ENCODE results near the gene HOXD9. TPM values are rescaled to one million over a fixed set of nuclear protein-coding genes. Genes with fewer than 3 reads are reported as not detected.

HOXD9 gene
- total and polyA plus RNA-seq, 2 of the 8 experiments (the other 6 are each of a cell fraction or from before 2014, with no cell fraction given): not detected

GRCh38 chr2:176098366-176099158 is 24.0 kb upstream of the HOXD9 start:
- no peak for FAIRE-seq
- Histone ChIP-seq H2BK12ac (ENCODE audit: low read depth, low read length) (0 out of 2 replicates have a peak overlapping the region, but pooled peaks have one; percentile 60), H2AK5ac (ENCODE audit: low read depth, low read length) (peak overlapping the region; percentile 88; the same call in 1 of the 2 replicates), H2BK20ac (ENCODE audit: low read length) (no peak overlapping the region), H3K4me3 (ENCODE audit: extremely low read depth in 1 of 4, insufficient read depth in 2 of 4, low read depth in 3 of 4, low read length in 4 of 4) (peak overlapping the region; percentile 14 to 54 (median 24); a peak in 5 of 8 replicates), H3K36me3 (ENCODE audit: control insufficient read depth in 2 of 4, insufficient read depth in 4 of 4, low read length in 3 of 4) (no peaks in the 10 kb centered on the region; a peak in 1 of 8 replicates), H3K9ac (replicated peaks in 1 of 4; ENCODE audit: extremely low read depth in 1 of 4, low read depth in 3 of 4, low read length in 3 of 4) (no peak overlapping the region), H3K27me3 (replicated peaks in 1 of 4; ENCODE audit: control insufficient read depth in 3 of 4, extremely low read depth in 1 of 4, insufficient read depth in 3 of 4, low read length in 3 of 4) (peaks cover 79 to 99% (median 94%) of the 10 kb centered on the region in 4 experiments), H2BK120ac (replicated peaks; ENCODE audit: low read depth, low read length) (no peak overlapping the region), H2BK15ac (ENCODE audit: low read length) (peak overlapping the region; percentile 81; the same call in 1 of the 2 replicates), H3K4me2 (ENCODE audit: insufficient read depth in 1 of 2, low read depth in 2 of 2, low read length in 2 of 2) (peak overlapping the region; percentile 14 to 77), H4K20me1 (replicated peaks in 1 of 2; ENCODE audit: control insufficient read depth in 1 of 2, insufficient read depth in 2 of 2, low read length in 2 of 2) (peaks cover 12 to 39% of the 10 kb centered on the region in 2 experiments), H2AFZ (ENCODE audit: low read length) (no peak overlapping the region), H3K4me1 (replicated peaks in 1 of 4; ENCODE audit: control insufficient read depth in 3 of 4, insufficient read depth in 4 of 4, low read length in 3 of 4) (peaks cover 0 to 25% (median 12%) of the 10 kb centered on the region in 4 experiments; a peak in 6 of 7 replicates), H3K4ac (replicated peaks; ENCODE audit: insufficient read length, low read depth, low read length) (no peak overlapping the region), H3K23ac (ENCODE audit: insufficient read length) (no peak overlapping the region), H3K23me2 (ENCODE audit: low read depth, low read length) (peaks cover 6% of the 10 kb centered on the region), H3K27ac (ENCODE audit: low read depth, low read length) (no peak overlapping the region), H3K9me3 (ENCODE audit: insufficient read depth in 2 of 2, low read depth in 1 of 2, low read length in 1 of 2) (no peaks in the 10 kb centered on the region), H3K56ac (replicated peaks; ENCODE audit: insufficient read length, low read depth, low read length) (no peak overlapping the region), H4K5ac (ENCODE audit: insufficient read length, low read depth, low read length) (no peak overlapping the region), H4K91ac (replicated peaks; ENCODE audit: insufficient read length, low read length) (no peak overlapping the region), H3K18ac (ENCODE audit: extremely low read depth, low read length) (peak overlapping the region; percentile 73), H4K8ac (ENCODE audit: extremely low read depth, insufficient read depth, low read length) (no peak overlapping the region), H3K79me1 (ENCODE audit: low read depth, low read length) (no peaks in the 10 kb centered on the region), H3K79me2 (ENCODE audit: control insufficient read depth in 1 of 2, insufficient read depth in 2 of 2, low read length in 2 of 2) (no peaks in the 10 kb centered on the region), H2BK5ac (ENCODE audit: low read depth, low read length) (no peak overlapping the region), H3K14ac (ENCODE audit: insufficient read length) (no peak overlapping the region)
- ChIA-PET CTCF (ENCODE audit: partially characterized antibody) (interaction anchor here (0.6 to 6.5 kb wide), 30 partner anchors 7 to 1543 kb away, joined by 3 to 130 read pairs (median 4); partner anchors contain the start of genes EVX2 and HOXD4), POLR2A (ENCODE audit: partially characterized antibody) (interaction anchor here (0.7 to 3.4 kb wide), 3 partner anchors 16 to 80 kb away, joined by 3 to 8 read pairs (median 4); no protein-coding TSS in a partner anchor)
- DNase-seq (ENCODE audit: low read depth in 1 of 2, low spot score in 2 of 2): peak in 1 of 2 experiments; percentile 73
- 5% methylated on average over 31 of the region's 35 CpGs; no CpG with 5 or more reads in 1 of the 2 experiments for WGBS, 2 experiments (ENCODE audit: extremely low coverage in 1 of 2, insufficient coverage in 1 of 2, insufficient read length in 1 of 2, insufficient replicate concordance in 2 of 2, low coverage in 1 of 2, low lambda C conversion rate in 2 of 2, missing lambda C conversion rate in 1 of 2)
- no peak for TF ChIP-seq HDAC2 (IDR thresholded peaks at IDR 0.05; ENCODE audit: borderline replicate concordance in 1 of 2, low read depth in 2 of 2, low read length in 2 of 2)
- TF ChIP-seq RBBP5 (IDR thresholded peaks at IDR 0.05; ENCODE audit: borderline replicate concordance, low read depth, low read length): 0 out of 2 replicates have a peak, but pooled peaks have one; percentile 33
- peak; percentile 71 for TF ChIP-seq RNF2 (IDR thresholded peaks at IDR 0.05; ENCODE audit: borderline replicate concordance, low read depth, low read length, missing control alignments, poor library complexity, severe bottlenecking)
- peak; percentile 79 for TF ChIP-seq CTBP2 (IDR thresholded peaks at IDR 0.05; ENCODE audit: borderline replicate concordance, insufficient read depth, insufficient read length, low read length)
- TF ChIP-seq EZH2 (IDR thresholded peaks at IDR 0.05; ENCODE audit: low read depth, low read length, severe bottlenecking): peak; percentile 0
- TF ChIP-seq KDM1A (IDR thresholded peaks at IDR 0.05; ENCODE audit: borderline replicate concordance, low read length): no peak
- TF ChIP-seq KDM4A (IDR thresholded peaks at IDR 0.05; ENCODE audit: low read depth, low read length, severe bottlenecking): peak; percentile 25
- TF ChIP-seq POLR2AphosphoS5 (IDR thresholded peaks at IDR 0.05; ENCODE audit: low read depth, low read length): no peak
- TF ChIP-seq SIRT6 (IDR thresholded peaks at IDR 0.05; ENCODE audit: low read length): no peak
